Omental fat pad (tissue), 4 donors: ENCODE data around the gene CD4. TPM values are rescaled to one million over a fixed set of nuclear protein-coding genes. Genes with fewer than 3 reads are reported as not detected.

Experiments
- ATAC-seq: fragments of 150-250 bp; one replicate; pipeline ENCODE4 v1.9.1; 2016; ENCODE audit warnings: mild to moderate bottlenecking, moderate library complexity; ENCODE audit not compliant: low FRiP score
- DNase-seq: peaks from one replicate; pipeline ENCODE4 v3.0.0-alpha.2; 2019; ENCODE audit warnings: low spot score
- CTCF ChIP-seq, 3 donors: fragments of 450-650 bp; IDR thresholded peaks; one replicate each; pipeline ENCODE4 v1.5.1; 2016 to 2017; ENCODE audit warnings: antibody characterized with exemption in 3 of 3, mild to moderate bottlenecking in 3 of 3, moderate library complexity in 2 of 3
- total RNA-seq, 4 donors: library from RNA; depleted of rRNA; stranded (reverse); fragments of >200 nt; gene quantifications; one replicate each; pipeline ENCODE4 v1.1.0, GENCODE V29; 2016

CD4 gene
- total RNA-seq, 4 donors from 2014 or later: 19.7 to 26.5 (median 21.8) TPM

- no peak for DNase-seq
- no peak for TF ChIP-seq CTCF (IDR thresholded peaks at IDR 0.05)
- ATAC-seq: no peak
Measured at GRCh38 chr12:6817098-6817497, 27.8 kb downstream of the CD4 start.

GRCh38 chr12:6817662-6818157 is 28.4 kb downstream of the CD4 start:
- no peak for DNase-seq
- no peak for ATAC-seq
- no peak for TF ChIP-seq CTCF (IDR thresholded peaks at IDR 0.05)

GRCh38 chr12:6818222-6818621 is 28.9 kb downstream of the CD4 start:
- TF ChIP-seq CTCF (IDR thresholded peaks at IDR 0.05): no peak
- no peak for DNase-seq
- no peak for ATAC-seq

DNA sequence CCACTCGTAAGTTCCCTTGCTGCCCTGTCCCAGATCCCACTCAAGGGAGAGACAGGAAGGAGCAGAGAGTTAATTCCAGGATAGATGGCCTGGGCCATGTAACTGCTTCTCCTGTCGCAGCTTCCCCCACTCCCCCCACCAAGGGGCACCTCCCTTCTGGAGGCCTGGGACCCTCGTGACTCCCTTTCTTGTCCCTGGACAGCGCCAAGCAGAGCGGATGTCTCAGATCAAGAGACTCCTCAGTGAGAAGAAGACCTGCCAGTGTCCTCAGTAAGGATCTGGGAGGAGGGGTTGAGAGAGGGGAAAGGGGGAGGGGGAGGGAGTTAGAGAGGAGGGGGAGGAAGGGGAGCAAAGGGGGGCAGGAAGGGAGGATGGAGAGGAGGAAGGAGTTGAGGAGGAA is 29.3 kb downstream of the CD4 start:
- TF ChIP-seq CTCF (IDR thresholded peaks at IDR 0.05): no peak
- DNase-seq (no peak), ATAC-seq (no peak)

GRCh38 chr12:6819106-6820030 is 30.0 kb downstream of the CD4 start:
- no peak for TF ChIP-seq CTCF (IDR thresholded peaks at IDR 0.05)
- DNase-seq: no peak
- no peak for ATAC-seq

- no peak for TF ChIP-seq CTCF (IDR thresholded peaks at IDR 0.05)
Measured at GRCh38 chr12:6820166-6820565, 30.8 kb downstream of the CD4 start.

More at GRCh38 chr12:6820166-6820565, 30.8 kb downstream of the CD4 start:
- no peak for DNase-seq
- ATAC-seq: no peak
